ELF-1 (cell line): ENCODE measurements around the gene MTF1.

Experiments used
- DNase-seq: peaks from one replicate; pipeline ENCODE4 v3.0.0-alpha.2; 2016; ENCODE audit warnings: low read depth, low spot score

The MTF1 gene

GRCh38 chr1:37868466-37868865 lies 9.1 kb upstream of the MTF1 start:
- no peak for DNase-seq

GRCh38 chr1:37867784-37868183 lies 8.4 kb upstream of the MTF1 start:
- DNase-seq: peak; percentile 17

GRCh38 chr1:37866491-37866890 lies 7.1 kb upstream of the MTF1 start:
- DNase-seq: no peak

DNA sequence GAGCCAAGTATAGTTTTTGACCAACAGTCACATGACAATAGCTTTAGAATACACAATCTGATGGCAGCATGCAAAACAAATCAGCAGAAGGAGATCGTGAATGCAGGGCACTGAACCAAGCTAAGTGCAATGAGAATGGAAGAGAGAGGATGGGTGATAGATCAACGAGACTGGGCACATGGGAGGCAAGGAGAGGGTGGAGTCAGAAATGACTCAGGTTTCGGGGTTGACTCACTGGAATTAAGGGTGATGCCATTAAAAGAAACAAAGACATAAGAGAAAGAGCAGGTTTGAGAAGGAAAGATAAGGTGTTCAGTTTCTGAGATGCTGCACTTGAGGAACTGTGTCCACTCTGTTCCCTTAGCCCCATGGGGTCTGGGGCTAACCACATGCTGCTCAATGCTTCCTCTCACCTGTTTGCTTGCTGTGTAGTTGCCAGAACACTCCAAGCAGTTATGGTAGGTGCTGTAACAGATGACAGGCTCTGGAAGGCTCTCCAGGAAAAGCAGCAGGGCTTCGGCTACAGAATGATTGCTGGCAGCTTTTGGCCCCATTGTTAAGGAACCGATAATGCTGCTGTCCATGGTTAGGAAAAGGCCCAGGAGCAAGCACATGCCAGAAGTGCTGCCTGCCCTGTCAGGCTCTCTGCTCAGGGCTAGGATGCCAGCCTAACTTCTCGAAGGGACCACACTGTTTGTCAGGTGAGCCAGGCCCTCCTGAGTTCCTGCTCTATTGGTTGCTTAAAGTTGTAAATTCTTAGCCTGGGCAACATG lies 6.1 kb upstream of the MTF1 start:
- DNase-seq: no peak

GRCh38 chr1:37862330-37862729 lies 2.9 kb upstream of the MTF1 start:
- no peak for DNase-seq

- no peak for DNase-seq
Observed at GRCh38 chr1:37861151-37861550, 1.8 kb upstream of the MTF1 start.

GRCh38 chr1:37860346-37860666 lies 914 bp upstream of the MTF1 start:
- no peak for DNase-seq

DNA sequence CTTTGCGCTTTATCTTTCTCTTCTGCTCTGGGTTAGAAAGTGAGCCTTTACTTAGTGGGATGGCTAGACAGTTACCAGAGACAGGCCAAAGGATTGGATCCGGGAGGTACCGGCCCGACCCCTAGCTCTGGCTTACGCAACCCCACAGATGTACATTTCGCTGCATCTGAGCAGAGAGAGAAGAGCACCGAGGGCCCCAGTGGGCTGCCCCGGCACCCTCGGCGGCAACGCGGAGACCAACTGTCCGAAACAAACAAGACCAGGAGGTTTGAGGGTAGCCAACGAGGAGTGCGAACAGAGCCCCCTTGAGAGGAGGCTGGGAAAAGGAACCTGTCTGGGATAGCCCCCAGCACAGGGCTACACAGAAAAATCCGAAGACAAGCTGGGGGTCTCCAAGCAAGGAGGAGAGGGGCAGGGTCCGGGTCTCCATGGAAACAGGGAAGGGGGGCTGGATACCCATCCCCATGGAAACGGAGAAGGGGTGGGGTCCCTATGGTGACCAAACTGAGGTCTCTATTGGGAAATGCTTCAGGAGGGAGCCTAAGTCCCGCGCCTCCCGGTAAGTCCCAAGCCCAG lies 373 bp downstream of the MTF1 start:
- no peak for DNase-seq

DNA sequence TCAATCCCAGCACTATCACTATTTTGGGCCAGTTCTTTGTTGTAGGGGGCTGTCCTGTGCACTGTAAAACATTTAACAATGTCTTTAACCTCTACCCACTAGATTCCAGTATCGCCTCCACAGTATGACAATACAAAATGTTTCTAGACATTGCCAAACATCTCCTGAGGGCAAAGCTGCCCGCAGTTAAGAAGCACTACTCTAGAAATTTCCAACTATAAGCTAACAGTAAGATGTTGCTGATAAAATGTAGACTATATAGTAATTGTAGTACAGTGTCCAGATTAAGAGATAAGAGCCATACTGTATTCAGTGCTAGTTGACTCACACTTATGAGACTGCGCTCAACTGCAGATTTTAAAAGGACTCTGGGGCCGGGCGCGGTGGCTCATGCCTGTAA lies 5.0 kb downstream of the MTF1 start:
- DNase-seq: no peak

DNA sequence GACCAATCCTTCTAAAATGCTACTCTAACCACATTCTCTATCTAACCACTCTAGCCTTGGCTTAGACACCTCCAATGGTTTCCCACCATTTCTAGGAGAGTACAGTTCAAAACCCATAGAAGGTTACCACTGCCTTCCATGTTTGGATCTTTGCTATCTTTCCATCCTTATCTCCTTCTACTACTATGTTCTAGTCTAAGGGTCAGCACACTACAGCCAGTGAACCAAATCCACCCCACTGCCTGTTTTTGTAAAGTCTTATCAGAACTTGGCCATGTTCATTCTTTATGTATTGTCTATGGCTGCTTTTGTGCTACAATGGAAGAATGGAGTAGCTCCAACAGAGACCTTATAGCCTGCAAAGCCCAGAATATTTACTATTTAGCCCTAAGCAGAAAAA lies 6.2 kb downstream of the MTF1 start:
- DNase-seq: no peak

DNA sequence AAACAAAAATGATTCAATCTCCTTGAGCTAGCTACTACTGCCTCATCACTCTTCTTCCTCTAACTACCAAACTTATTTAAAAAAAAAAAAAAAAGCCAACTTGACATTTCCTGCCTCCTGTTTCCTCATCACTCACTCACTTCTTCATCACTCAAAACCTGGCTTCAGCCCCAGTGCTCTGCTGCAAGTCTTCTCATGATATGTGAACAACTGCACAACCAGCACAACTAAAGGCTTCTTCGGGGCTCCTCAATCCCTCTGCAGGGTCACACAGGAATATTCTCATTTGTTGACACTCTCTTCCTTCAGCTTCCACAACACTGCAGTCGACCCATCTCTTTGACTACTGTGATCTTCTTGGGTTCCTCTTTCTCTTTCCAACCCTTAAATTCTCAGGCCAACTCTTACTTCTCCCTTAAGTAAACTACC lies 7.6 kb downstream of the MTF1 start:
- no peak for DNase-seq

GRCh38 chr1:37851262-37851661 lies 8.1 kb downstream of the MTF1 start:
- no peak for DNase-seq

DNA sequence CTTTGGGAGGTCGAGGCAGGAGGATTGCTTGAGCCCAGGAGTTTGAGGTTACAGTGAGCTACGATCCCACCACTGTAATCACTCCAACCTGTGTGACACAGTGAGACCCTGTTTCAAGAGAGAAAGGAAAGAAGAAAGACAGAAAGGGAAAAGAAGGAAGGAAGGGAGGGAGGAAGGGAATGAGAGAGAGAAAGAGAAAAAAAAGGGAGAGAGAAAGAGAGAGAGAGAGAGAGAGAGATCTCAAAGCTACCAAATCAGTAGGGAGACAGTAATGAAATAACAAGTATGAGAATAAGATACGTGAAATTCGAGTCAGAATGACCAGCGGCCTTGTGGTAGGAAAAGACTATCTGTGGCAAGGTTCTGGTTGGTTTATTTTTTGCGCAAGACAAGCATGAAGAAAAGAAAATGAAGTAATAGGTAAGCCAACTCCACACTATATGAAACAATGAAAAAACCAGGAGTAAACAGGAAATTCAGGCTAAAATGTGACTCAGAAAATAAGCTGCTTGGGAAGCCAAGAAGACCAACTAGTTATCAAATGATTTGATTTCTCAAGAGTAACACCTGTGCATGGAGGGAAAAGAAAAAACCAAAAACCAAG lies 8.9 kb downstream of the MTF1 start:
- DNase-seq: no peak

DNA sequence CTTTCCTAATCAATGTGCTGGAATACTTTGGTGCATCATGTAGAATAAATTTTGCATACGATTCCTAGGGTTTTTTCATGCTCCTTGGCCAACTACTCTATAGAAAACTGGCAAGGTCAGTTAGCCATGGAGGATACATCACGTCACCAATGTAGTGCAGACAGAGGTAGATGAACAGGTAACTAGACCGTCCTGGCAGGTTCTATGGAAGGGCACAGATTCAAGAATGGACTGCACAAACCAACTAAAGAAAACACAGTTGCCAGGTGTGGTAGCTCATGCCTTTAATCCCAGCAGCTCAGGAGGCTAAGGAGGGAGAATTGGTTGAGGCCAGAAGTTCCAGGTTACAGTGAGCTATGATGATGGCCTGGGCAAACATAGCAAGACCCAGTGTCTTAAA lies 9.9 kb downstream of the MTF1 start:
- DNase-seq: no peak

DNA sequence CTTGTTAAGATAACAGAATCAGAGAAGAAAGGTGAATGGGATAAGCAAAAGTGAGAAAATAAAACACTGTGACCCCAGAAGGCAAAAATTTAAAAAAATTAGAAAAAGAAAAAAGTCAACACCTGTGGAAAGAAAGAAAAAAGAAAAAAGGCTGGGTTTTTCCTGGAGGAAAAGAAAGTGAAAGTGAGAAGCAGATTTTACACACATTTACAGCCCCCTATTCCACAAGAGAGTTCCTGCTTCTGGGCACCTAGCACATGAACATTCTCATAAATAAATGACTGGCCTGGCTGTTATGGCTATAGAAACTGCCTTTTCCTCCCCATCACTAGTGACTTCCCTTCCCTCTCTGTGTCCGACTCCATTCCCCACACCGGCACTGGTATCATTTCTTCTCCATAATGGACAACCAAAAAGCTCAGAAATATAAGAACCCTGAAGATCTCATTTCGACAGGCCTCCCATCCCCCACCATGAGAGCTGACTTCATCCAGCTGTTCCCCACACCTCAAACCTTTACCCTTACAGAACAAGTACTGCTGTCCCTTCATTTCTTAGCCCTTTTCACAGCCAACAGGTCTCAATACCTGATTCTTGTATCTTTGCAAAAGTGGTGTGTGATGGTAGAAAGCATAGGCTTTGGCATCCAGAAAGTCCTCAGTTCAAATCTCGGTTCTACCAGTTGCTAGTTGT lies 12.6 kb downstream of the MTF1 start:
- no peak for DNase-seq

DNA sequence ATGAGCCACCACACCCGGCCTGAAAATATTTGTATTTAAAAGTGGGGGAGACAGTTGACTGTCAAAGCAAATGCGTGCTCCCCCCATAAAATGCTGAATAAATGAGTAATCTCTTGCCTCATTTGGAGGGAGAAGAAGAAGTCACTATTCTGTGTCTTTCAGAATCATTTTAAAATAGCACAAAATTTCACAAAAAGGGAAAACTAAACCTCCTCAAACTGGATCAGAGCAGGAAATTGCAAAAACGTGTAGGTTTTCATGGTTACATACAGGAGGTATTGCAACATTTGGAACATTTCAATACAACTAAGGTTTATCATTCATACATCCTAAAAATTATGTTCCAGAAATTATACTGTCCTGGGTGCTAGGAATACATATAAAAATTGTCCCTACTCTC lies 13.6 kb downstream of the MTF1 start:
- DNase-seq: no peak

GRCh38 chr1:37845049-37845646 lies 14.2 kb downstream of the MTF1 start:
- DNase-seq: no peak

DNA sequence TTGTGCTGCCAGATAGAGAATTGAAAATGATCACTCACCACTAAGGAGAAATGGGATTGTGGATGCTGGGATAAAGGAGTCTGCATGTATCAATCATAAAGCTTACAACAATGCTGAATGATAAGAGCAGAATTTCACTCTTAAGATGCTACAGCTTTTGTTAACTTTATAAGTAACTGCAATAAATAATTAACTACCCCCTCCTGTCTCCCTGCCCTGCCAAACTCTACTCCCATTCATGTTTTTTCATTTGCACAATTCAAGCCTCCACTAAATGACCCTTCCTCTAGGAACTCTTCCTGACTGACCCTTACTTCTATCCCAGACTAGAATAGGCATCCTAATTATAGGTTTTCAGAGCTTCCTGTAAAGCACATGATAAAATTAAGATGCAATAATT lies 14.9 kb downstream of the MTF1 start:
- no peak for DNase-seq

DNA sequence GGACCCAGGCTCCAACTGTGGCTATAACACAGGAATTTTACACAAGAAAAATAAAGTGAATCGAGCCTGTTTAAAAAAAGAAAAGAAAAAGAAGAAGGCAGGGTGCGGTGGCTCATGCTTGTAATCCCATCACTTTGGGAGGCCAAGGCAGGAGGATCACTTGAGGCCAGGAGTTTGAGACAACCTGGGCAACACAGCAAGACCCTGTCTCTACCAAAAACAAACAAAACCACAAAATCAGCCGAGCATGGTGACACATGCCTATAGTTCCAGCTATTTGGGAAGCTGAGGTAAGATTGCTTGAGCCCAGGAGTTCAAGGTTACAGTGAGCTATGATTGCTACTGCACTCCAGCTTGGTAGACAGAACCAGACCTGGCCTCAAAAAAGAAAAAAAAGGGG lies 17.7 kb downstream of the MTF1 start:
- no peak for DNase-seq

GRCh38 chr1:37840711-37841110 lies 18.7 kb downstream of the MTF1 start:
- DNase-seq: no peak

DNA sequence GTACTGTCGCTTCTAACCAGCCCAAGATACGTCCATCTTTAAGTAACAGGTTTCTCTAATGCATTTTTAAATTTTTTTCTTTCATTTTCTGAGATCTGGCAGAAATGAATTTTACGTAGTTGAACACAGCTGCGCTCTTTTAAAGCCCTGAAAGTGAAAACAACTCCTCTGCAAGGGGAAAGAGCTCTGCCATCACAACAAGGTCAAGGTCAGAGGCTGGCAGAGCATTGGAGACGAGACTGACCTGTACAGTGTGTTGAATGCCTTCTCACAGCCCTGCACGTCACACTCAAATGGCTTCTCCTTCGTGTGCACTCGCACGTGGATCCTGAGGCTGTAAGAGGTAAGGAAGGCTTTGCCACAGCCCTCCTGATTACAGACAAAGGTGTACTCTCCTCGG lies 19.7 kb downstream of the MTF1 start:
- no peak for DNase-seq

DNA sequence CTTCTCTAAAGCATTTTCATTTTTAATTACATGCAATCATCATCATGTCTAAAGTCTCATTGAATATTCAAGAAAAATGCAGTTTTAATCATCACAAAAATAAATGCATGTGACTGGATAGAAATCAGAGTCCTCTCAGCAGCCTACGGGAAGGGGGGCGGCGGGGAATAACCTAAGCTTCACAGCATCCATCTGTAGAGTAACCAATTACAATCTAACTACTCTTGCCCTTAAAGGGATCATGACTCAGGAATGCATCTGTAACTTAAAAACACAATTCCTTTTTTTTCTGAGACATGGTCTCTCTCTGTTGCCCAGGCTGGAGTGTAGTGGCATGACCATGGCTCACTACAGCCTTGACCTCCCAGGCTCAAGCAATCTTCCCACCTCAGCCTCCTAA lies 22.6 kb downstream of the MTF1 start:
- DNase-seq: no peak
